Fibroblast of lung (primary cell): ENCODE results near the gene NDUFV1. TPM values are rescaled to one million over a fixed set of nuclear protein-coding genes. Genes with fewer than 3 reads are reported as not detected.
"Not testable (repeated sequence)": the region's sequence is repeated elsewhere in the genome, so short reads cannot be mapped to it uniquely, and the experiment has no call there.

Experiments used
- DNase-seq, 2 donors: peaks; one replicate each; pipeline versions ENCODE4 v3.0.0 to v3.0.0-alpha.2; 2010; ENCODE audit warnings: low read depth in 2 of 2
- H2AFZ ChIP-seq: 2 replicates; pipeline ENCODE4 v1.5.1; 2012; ENCODE audit warnings: low read length, control low read depth, inconsistent platforms
- H3K27ac ChIP-seq: 2 replicates; pipeline ENCODE4 v1.5.1; 2011; ENCODE audit warnings: low read length, control low read depth; ENCODE audit not compliant: insufficient read depth
- H3K27me3 ChIP-seq: 2 replicates; pipeline ENCODE4 v1.5.1; 2011; ENCODE audit warnings: mild to moderate bottlenecking, low read length; ENCODE audit not compliant: control insufficient read depth, insufficient read depth
- H3K36me3 ChIP-seq: 2 replicates; pipeline ENCODE4 v1.5.1; 2011; ENCODE audit warnings: low read length; ENCODE audit not compliant: control insufficient read depth, insufficient read depth
- H3K4me1 ChIP-seq: 2 replicates; pipeline ENCODE4 v1.5.1; 2011; ENCODE audit warnings: low read length; ENCODE audit not compliant: control insufficient read depth, insufficient read depth; ENCODE audit errors: extremely low read depth
- H3K4me2 ChIP-seq: 2 replicates; pipeline ENCODE4 v1.5.1; 2011; ENCODE audit warnings: low read length, control low read depth; ENCODE audit not compliant: insufficient read depth; ENCODE audit errors: extremely low read depth
- H3K4me3 ChIP-seq, 4 experiments: fragments of 200-600 bp in 1 of 4; sonication (generic) in 1 of 4; replicated peaks in 1 of 4; 2 replicates each; pipeline ENCODE4 v1.5.1; 2011 to 2016; ENCODE audit warnings: low read length in 4 of 4, low read depth in 3 of 4, mild to moderate bottlenecking in 3 of 4, control low read depth in 2 of 4, inconsistent platforms in 1 of 4, mixed read lengths in 1 of 4; ENCODE audit not compliant: insufficient read depth in 1 of 4; ENCODE audit errors: control extremely low read depth in 1 of 4
- H3K79me2 ChIP-seq: 2 replicates; pipeline ENCODE4 v1.5.1; 2012; ENCODE audit warnings: mild to moderate bottlenecking, low read length, inconsistent platforms; ENCODE audit not compliant: control insufficient read depth, insufficient read depth
- H3K9ac ChIP-seq: 2 replicates; pipeline ENCODE4 v1.5.1; 2011; ENCODE audit warnings: mild to moderate bottlenecking, low read length, control low read depth; ENCODE audit not compliant: insufficient read depth
- H3K9me3 ChIP-seq: 2 replicates; pipeline ENCODE4 v1.5.1; 2012; ENCODE audit warnings: low read depth, low read length; ENCODE audit not compliant: control insufficient read depth, insufficient read depth
- H4K20me1 ChIP-seq: 2 replicates; pipeline ENCODE4 v1.5.1; 2011; ENCODE audit warnings: low read length; ENCODE audit not compliant: control insufficient read depth, insufficient read depth; ENCODE audit errors: extremely low read depth
- EZH2 ChIP-seq: IDR thresholded peaks from 2 replicates; pipeline ENCODE4 v1.5.1; 2012; ENCODE audit warnings: low read length, control low read depth, mild to moderate bottlenecking; ENCODE audit errors: missing control alignments
- polyA plus RNA-seq, 2 donors: library from polyadenylated mRNA; depleted of rRNA in 1 of 2; stranded (reverse) in 1 of 2; unstranded in 1 of 2; fragments of >200 nt; gene quantifications; 2 replicates each; pipeline ENCODE4 v1.2.1, GENCODE V29; 2011 to 2012; ENCODE audit warnings: missing spikeins in 1 of 2
- total RNA-seq: library from RNA; depleted of rRNA; stranded (reverse); fragments of >200 nt; gene quantifications from 2 replicates; pipeline ENCODE4 v1.2.1, GENCODE V29; 2014
- TF ChIP-seq, protein P1 (sequence below), 2 donors: IDR thresholded peaks in 1 of 2; conservative IDR thresholded peaks in 1 of 2; 1 replicate in 1 of 2; 2 replicates in 1 of 2; pipeline ENCODE4 v1.5.1; 2011 to 2012; ENCODE audit warnings: low read length in 2 of 2, control low read depth in 1 of 2, inconsistent platforms in 1 of 2, low read depth in 1 of 2, mild to moderate bottlenecking in 1 of 2

NDUFV1 gene
- total and polyA plus RNA-seq, 2 donors (not counting 1 experiment from before 2014, with no cell fraction given), result 64.9 to 171 TPM

DNA sequence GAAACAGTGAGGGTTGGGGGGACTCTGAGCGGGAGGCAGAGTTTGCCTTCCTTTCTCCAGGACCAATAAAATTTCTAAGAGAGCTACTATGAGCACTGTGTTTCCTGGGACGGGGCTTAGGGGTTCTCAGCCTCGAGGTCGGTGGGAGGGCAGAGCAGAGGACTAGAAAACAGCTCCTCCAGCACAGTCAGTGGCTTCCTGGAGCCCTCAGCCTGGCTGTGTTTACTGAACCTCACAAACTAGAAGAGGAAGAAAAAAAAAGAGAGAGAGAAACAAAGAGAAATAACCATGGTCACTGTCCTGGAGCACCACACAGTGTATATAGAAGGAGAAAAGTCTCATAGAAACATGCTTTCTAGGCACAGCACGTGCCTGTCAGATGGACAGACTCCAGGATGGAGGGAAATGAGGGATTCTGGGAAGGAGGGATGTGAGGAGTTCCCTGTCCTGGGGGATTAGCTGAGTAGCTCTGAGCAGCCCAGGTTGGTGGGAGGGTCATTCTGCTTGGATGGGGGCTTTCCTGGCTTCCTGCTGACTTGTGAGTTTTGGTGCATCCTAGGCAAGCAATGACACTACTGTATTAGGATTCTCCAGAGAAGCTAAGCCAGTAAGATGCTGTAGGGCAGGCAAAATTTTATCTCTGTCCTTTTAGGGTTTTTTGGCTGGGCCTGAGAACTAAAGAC lies 20.0 kb upstream of the NDUFV1 start:
- Histone ChIP-seq H3K9ac (no peak overlapping the region), H2AFZ (no peak overlapping the region)

DNA sequence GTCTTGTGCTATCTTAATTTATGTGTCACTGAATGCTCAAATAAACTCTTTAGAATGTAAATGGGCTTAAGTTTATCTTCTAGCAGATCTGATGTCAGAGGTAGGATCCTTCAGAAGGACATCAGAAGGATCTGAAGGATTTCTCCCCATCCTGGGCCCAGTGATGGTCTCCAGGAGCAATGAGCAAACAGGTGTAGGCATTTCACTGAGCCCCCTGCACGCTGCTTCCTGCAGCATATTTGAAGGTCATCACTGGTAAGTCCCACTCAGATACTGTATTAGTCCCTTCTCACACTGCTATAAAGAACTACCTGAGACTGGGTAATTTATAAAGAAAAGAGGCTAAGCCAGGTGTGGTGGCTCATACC lies 18.6 kb upstream of the NDUFV1 start:
- TF ChIP-seq, protein P1, sequence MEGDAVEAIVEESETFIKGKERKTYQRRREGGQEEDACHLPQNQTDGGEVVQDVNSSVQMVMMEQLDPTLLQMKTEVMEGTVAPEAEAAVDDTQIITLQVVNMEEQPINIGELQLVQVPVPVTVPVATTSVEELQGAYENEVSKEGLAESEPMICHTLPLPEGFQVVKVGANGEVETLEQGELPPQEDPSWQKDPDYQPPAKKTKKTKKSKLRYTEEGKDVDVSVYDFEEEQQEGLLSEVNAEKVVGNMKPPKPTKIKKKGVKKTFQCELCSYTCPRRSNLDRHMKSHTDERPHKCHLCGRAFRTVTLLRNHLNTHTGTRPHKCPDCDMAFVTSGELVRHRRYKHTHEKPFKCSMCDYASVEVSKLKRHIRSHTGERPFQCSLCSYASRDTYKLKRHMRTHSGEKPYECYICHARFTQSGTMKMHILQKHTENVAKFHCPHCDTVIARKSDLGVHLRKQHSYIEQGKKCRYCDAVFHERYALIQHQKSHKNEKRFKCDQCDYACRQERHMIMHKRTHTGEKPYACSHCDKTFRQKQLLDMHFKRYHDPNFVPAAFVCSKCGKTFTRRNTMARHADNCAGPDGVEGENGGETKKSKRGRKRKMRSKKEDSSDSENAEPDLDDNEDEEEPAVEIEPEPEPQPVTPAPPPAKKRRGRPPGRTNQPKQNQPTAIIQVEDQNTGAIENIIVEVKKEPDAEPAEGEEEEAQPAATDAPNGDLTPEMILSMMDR (conservative IDR thresholded peaks at IDR 0.05 in 1 of 2, IDR thresholded peaks at IDR 0.05 in 1 of 2; ENCODE audit: low read depth in 1 of 2, low read length in 2 of 2), result no peak
- no peak for TF ChIP-seq EZH2

More for the DNA sequence above, 20.0 kb upstream of the NDUFV1 start:
- no peak for DNase-seq
- Histone ChIP-seq H3K9me3 (no peaks in the 10 kb centered on the region), H3K4me1 (peaks cover 5% of the 10 kb centered on the region), H3K4me3 (no peak overlapping the region), H3K36me3 (peaks cover 8% of the 10 kb centered on the region), H3K79me2 (peaks cover 18% of the 10 kb centered on the region), H3K27ac (no peak overlapping the region), H3K27me3 (peaks cover under 1% of the 10 kb centered on the region), H4K20me1 (no peaks in the 10 kb centered on the region), H3K4me2 (no peak overlapping the region)
- TF ChIP-seq, protein P1 (conservative IDR thresholded peaks at IDR 0.05 in 1 of 2, IDR thresholded peaks at IDR 0.05 in 1 of 2; ENCODE audit: low read depth in 1 of 2, low read length in 2 of 2), result no peak
- no peak for TF ChIP-seq EZH2

DNA sequence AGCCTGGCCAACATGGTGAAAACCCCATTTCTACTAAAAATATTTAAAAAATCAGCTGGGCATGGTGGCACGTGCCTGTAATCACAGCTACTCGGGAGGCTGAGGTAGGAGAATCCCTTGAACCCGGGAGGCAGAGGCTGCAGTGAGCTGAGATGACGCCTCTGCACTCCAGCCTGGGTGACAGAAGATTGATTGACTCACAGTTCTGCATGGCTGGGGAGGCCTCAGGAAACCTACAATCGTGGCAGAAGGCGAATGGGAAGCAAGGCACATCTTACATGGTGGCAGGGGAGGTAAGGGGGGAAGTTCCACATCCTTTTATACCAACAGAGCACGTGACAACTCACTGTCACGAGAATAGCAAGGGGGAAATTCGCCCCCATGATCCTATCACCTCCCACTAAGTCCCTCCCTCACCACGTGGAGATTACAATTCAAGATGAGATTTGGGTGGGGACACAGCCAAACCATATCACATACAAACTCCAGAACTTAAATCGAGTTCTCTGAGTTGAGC lies 17.8 kb upstream of the NDUFV1 start:
- not testable (repeated sequence) for H3K4me2 ChIP-seq, H3K27ac ChIP-seq, H3K27me3 ChIP-seq, H3K36me3 ChIP-seq, DNase-seq, H3K4me1 ChIP-seq, H3K9me3 ChIP-seq, H4K20me1 ChIP-seq, H3K4me3 ChIP-seq, H3K9ac ChIP-seq, H2AFZ ChIP-seq
- peaks cover 17% of the 10 kb centered on the region for H3K79me2 ChIP-seq

More for the DNA sequence above, 18.6 kb upstream of the NDUFV1 start:
- H2AFZ ChIP-seq, result no peak overlapping the region
- no peaks in the 10 kb centered on the region for H3K9me3 ChIP-seq
- H3K4me3 ChIP-seq, result no peak overlapping the region
- peaks cover 8% of the 10 kb centered on the region for H3K36me3 ChIP-seq
- DNase-seq, result no peak
- no peaks in the 10 kb centered on the region for H3K27me3 ChIP-seq
- peaks cover 18% of the 10 kb centered on the region for H3K79me2 ChIP-seq
- no peak overlapping the region for H3K9ac ChIP-seq
- H3K4me1 ChIP-seq, result peaks cover 5% of the 10 kb centered on the region
- no peak overlapping the region for H3K27ac ChIP-seq
- no peaks in the 10 kb centered on the region for H4K20me1 ChIP-seq
- H3K4me2 ChIP-seq, result no peak overlapping the region
